Large intestine (tissue), 3 donors: ENCODE results near the gene ZNF574. TPM values are rescaled to one million over a fixed set of nuclear protein-coding genes. Genes with fewer than 3 reads are reported as not detected.
"Not testable (repeated sequence)": the region's sequence is repeated elsewhere in the genome, so short reads cannot be mapped to it uniquely, and the experiment has no call there.

Experiments
- DNase-seq, 2 donors: peaks; one replicate each; pipeline versions ENCODE4 v3.0.0 to v3.0.0-alpha.2; 2013
- H3K27ac ChIP-seq: one replicate; pipeline ENCODE4 v1.5.1; 2013; ENCODE audit warnings: low read length
- H3K27me3 ChIP-seq: 2 replicates; pipeline ENCODE4 v1.6.1; 2013; ENCODE audit warnings: low read length; ENCODE audit not compliant: control insufficient read depth, insufficient read depth
- H3K36me3 ChIP-seq: 2 replicates; pipeline ENCODE4 v1.6.1; 2013; ENCODE audit warnings: low read length; ENCODE audit not compliant: control insufficient read depth, insufficient read depth
- H3K4me1 ChIP-seq: one replicate; pipeline ENCODE4 v1.6.1; 2013; ENCODE audit warnings: low read length; ENCODE audit not compliant: control insufficient read depth, insufficient read depth
- H3K4me3 ChIP-seq: one replicate; pipeline ENCODE4 v1.5.1; 2013; ENCODE audit warnings: low read length
- H3K9me3 ChIP-seq: one replicate; pipeline ENCODE4 v1.6.1; 2013; ENCODE audit warnings: mild to moderate bottlenecking, low read depth, low read length, moderate library complexity; ENCODE audit not compliant: control insufficient read depth
- WGBS: methylation state at CpG from one replicate; pipeline ENCODE4 v1.1.5; 2013; ENCODE audit warnings: low lambda C conversion rate; ENCODE audit not compliant: insufficient coverage; 5-methylcytosine and 5-hydroxymethylcytosine counted together
- polyA plus RNA-seq: library from polyadenylated mRNA; unstranded; fragments of 120-200 nt; gene quantifications from one replicate; pipeline ENCODE4 v1.2.1, GENCODE V29; 2013

Gene ZNF574
- polyA plus RNA-seq, 1 donor, result 15.1 TPM

- no peaks in the 10 kb centered on the region for H3K9me3 ChIP-seq
- no peak overlapping the region for H3K27ac ChIP-seq
- no CpG with 5 or more reads among the region's 6 CpGs for WGBS
- H3K27me3 ChIP-seq, result peaks cover 26% of the 10 kb centered on the region
- DNase-seq, result no peak
- H3K36me3 ChIP-seq, result no peaks in the 10 kb centered on the region
- H3K4me3 ChIP-seq, result no peak overlapping the region
- no peaks in the 10 kb centered on the region for H3K4me1 ChIP-seq
Measured at GRCh38 chr19:42099336-42099925, 23.5 kb downstream of the ZNF574 start.

GRCh38 chr19:42100241-42100640, 24.3 kb downstream of the ZNF574 start:
- not testable (repeated sequence) for H3K4me3 ChIP-seq, DNase-seq, H3K27ac ChIP-seq, H3K9me3 ChIP-seq, H3K4me1 ChIP-seq, H3K36me3 ChIP-seq
- 70% methylated on average over 4 of the region's 10 CpGs for WGBS
- H3K27me3 ChIP-seq, result peaks cover 18% of the 10 kb centered on the region

DNA sequence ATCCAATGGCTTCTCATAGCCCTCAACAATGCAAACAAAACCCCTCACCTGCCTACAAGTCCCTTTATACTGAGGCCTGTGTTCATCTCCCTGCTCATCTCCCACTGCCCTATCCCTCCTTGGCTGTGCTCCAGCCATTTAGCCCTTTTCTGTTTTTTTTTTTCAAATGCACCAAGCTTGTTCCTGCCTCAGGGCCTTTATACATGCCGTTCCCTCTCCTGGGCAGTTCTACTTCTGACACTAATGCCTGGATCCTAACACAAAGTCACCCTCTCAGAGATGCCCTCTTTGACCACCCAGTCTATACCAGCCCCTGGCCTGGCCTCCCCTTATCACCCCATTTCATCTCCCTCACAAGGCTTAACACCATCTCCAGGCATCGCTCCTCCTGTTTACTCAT, 26.9 kb downstream of the ZNF574 start:
- H3K9me3 ChIP-seq, result no peaks in the 10 kb centered on the region
- H3K4me1 ChIP-seq, result no peaks in the 10 kb centered on the region
- DNase-seq, result no peak
- H3K36me3 ChIP-seq, result no peaks in the 10 kb centered on the region
- no peak overlapping the region for H3K4me3 ChIP-seq
- 100% methylated on average over 1 of the region's 2 CpGs for WGBS
- no peak overlapping the region for H3K27ac ChIP-seq
- H3K27me3 ChIP-seq, result peaks cover 9% of the 10 kb centered on the region

DNA sequence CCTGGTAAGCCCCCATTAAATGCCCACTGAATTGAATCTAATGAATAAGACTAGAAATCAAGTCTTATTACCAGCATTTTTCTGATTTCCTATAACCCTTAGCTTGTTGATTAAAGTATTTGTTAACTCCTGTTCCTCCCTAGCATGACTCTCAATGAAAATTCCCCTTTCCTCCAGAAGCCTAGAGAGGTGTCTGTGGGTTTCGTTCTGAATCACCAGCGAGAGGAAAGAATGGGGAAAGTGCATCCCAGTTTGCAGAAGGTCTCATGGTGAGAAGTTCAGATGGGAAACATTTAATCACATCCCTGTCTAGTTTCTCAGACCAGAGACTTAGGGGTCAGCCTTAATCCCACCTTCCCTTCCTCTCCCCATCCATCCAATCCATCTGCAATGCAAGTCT, 29.4 kb downstream of the ZNF574 start:
- Histone ChIP-seq H3K36me3 (no peaks in the 10 kb centered on the region), H3K4me1 (no peaks in the 10 kb centered on the region), H3K4me3 (no peak overlapping the region), H3K9me3 (no peaks in the 10 kb centered on the region), H3K27me3 (peaks cover 10% of the 10 kb centered on the region), H3K27ac (no peak overlapping the region)
- no peak for DNase-seq
- WGBS, result no CpG with 5 or more reads among the region's 2 CpGs

DNA sequence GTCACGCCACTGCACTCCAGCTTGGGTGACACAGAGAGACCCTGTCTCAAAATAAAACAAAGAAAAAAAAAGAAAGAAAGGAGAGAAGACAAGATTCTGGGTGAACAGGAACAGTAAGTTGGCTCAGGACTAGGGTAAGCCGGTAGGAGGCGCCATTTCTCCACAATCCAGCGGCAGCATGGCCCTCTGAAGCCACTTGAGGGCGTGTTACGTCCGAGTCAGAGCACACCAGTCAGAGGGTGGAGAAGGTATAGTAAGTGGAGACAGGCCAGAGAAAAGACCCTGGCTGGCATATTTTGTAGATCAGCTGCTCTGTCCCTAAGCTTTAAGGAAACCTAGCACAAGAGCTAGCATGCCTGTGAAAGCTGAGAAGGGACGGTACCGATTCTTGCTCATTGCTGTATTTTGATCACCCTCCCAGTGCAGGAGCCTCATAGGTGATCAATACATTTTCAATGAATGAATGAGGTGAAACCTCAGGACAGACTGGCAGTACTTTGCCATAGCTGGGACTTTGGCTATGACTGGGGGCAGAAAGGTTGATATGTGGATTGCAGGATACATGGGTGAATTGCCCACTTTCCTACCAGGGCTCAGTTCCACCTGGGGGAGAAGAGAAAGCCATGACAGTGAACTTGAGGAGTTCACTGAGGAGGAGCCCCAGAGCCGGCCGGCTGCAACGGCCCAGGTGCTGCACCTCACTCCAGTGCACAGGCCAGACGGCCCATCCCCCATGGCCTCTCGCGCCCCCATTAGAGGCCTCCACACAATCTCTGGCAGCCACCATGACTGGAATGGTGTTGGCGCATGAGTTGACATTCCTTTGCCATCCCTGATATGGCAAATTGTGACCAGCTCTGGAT, 32.8 kb downstream of the ZNF574 start:
- Histone ChIP-seq H3K36me3 (no peaks in the 10 kb centered on the region), H3K9me3 (no peaks in the 10 kb centered on the region), H3K27ac (no peak overlapping the region), H3K4me3 (no peak overlapping the region), H3K4me1 (no peaks in the 10 kb centered on the region), H3K27me3 (peaks cover 18% of the 10 kb centered on the region)
- peak; percentile 57 to 64 for DNase-seq
- WGBS, result 0% methylated on average over 1 of the region's 16 CpGs

GRCh38 chr19:42109896-42110295, 33.9 kb downstream of the ZNF574 start:
- no CpG with 5 or more reads among the region's 3 CpGs for WGBS
- no peak for DNase-seq
- Histone ChIP-seq H3K9me3 (no peaks in the 10 kb centered on the region), H3K4me1 (no peaks in the 10 kb centered on the region), H3K27ac (no peak overlapping the region), H3K4me3 (no peak overlapping the region), H3K36me3 (no peaks in the 10 kb centered on the region), H3K27me3 (peaks cover 20% of the 10 kb centered on the region)

GRCh38 chr19:42110658-42111057, 34.7 kb downstream of the ZNF574 start:
- H3K9me3 ChIP-seq, result no peaks in the 10 kb centered on the region
- H3K4me3 ChIP-seq, result no peak overlapping the region
- WGBS, result no CpG with 5 or more reads among the region's 1 CpG
- H3K27me3 ChIP-seq, result peaks cover 16% of the 10 kb centered on the region
- H3K27ac ChIP-seq, result no peak overlapping the region
- H3K36me3 ChIP-seq, result no peaks in the 10 kb centered on the region
- no peaks in the 10 kb centered on the region for H3K4me1 ChIP-seq
- DNase-seq, result no peak

DNA sequence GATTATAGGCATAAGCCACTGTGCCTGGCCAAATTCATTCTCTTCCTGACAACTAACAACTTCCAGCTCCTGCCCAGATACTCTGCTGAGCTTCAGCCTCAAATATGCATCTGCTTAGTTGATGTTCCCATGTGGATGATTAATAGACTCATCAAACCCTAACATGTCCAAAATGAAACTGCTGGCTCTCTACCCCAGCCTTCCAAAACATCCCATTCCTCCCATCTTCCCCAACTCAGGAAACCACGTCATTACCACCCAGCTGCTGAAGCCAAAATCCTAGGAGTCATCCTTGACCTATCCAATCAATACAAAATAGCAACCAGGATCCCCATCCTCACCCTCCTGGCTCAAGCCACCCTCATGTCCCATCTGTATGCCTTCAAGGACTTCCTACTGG, 35.4 kb downstream of the ZNF574 start:
- H3K4me1 ChIP-seq, result no peaks in the 10 kb centered on the region
- WGBS, result 100% methylated on average over 1 of the region's 1 CpG
- no peak overlapping the region for H3K4me3 ChIP-seq
- H3K9me3 ChIP-seq, result no peaks in the 10 kb centered on the region
- H3K27me3 ChIP-seq, result peaks cover 14% of the 10 kb centered on the region
- DNase-seq, result no peak
- no peak overlapping the region for H3K27ac ChIP-seq
- H3K36me3 ChIP-seq, result no peaks in the 10 kb centered on the region

- WGBS, result no CpG with 5 or more reads among the region's 3 CpGs
- Histone ChIP-seq H3K36me3 (no peaks in the 10 kb centered on the region), H3K4me1 (no peaks in the 10 kb centered on the region), H3K27me3 (peaks cover 13% of the 10 kb centered on the region), H3K27ac (no peak overlapping the region), H3K9me3 (no peaks in the 10 kb centered on the region), H3K4me3 (no peak overlapping the region)
- no peak for DNase-seq
Measured at GRCh38 chr19:42111811-42112210, 35.8 kb downstream of the ZNF574 start.

- peaks cover 10% of the 10 kb centered on the region for H3K27me3 ChIP-seq
- DNase-seq, result no peak
- H3K36me3 ChIP-seq, result no peaks in the 10 kb centered on the region
- no peak overlapping the region for H3K4me3 ChIP-seq
- no peak overlapping the region for H3K27ac ChIP-seq
- WGBS, result no CpG with 5 or more reads among the region's 10 CpGs
- no peaks in the 10 kb centered on the region for H3K9me3 ChIP-seq
- H3K4me1 ChIP-seq, result no peaks in the 10 kb centered on the region
Measured at GRCh38 chr19:42113641-42114348, 37.8 kb downstream of the ZNF574 start.
